Measurements from ENCODE around the gene TERB1. TPM values are rescaled to one million over a fixed set of nuclear protein-coding genes. Genes with fewer than 3 reads are reported as not detected.

TERB1 gene
- under 1 TPM in 2 of 5 donors, not detected in 3; 0.10 to 0.12 TPM for total RNA-seq
- total RNA-seq (2013) = 0.07 TPM
- total RNA-seq = 0 to 0.68 (median 0.31) reads per million in 29 experiments

- H3K36me3 Mint-ChIP-seq = peaks cover 35% of the 10 kb centered on the region
- no peak for ATAC-seq (replicated peaks in 1 of 4)
- DNase-seq = no peak
- H3K4me3 Mint-ChIP-seq = no peak within 1 kb of the TSS
- no peak within 1 kb of the TSS for H3K27ac Mint-ChIP-seq
- H3K27me3 Mint-ChIP-seq = no peaks in the 10 kb centered on the region
- H3K27ac ChIP-seq (ENCODE audit: low read length) = no peak within 1 kb of the TSS
- POLR2A ChIA-PET = no interaction called here
- H3K9me3 ChIP-seq = no peaks in the 10 kb centered on the region
- CTCF ChIA-PET = no interaction called here
- no peaks in the 10 kb centered on the region for H3K9me3 Mint-ChIP-seq
- H3K4me3 ChIP-seq (ENCODE audit: control insufficient read depth in 1 of 2, extremely low read depth in 1 of 2, low read length in 1 of 2) = no peak within 1 kb of the TSS
- H3K4me1 ChIP-seq (ENCODE audit: control insufficient read depth in 1 of 2, extremely low read depth in 1 of 2, insufficient read depth in 2 of 2, low read length in 2 of 2) = no peaks in the 10 kb centered on the region
- no peaks in the 10 kb centered on the region for H3K4me1 Mint-ChIP-seq
- H3K36me3 ChIP-seq (ENCODE audit: control insufficient read depth in 2 of 2, extremely low read depth in 1 of 2, insufficient read depth in 1 of 2, low read length in 1 of 2) = peaks cover 18 to 36% of the 10 kb centered on the region in 2 donors
- H3K27me3 ChIP-seq (replicated peaks in 1 of 2; ENCODE audit: control insufficient read depth in 2 of 2, extremely low read depth in 1 of 2, insufficient read depth in 2 of 2, low read length in 1 of 2) = no peaks in the 10 kb centered on the region
- 97% methylated on average over 56 of the region's 56 CpGs for WGBS (ENCODE audit: insufficient coverage)
Measured at GRCh38 chr16:66801320-66802105, at the start of gene TERB1. Gene TERB1 (minus strand): TSS chr16:66801584. CDS start chr16:66796798, 4,786 bp downstream.

GRCh38 chr16:66850115-66850815 lies 48.9 kb upstream of the TERB1 start:
- ChIA-PET CTCF (no interaction called here), POLR2A (interaction anchor here in 1 of 2 donors (0.5 kb wide), 1 partner anchor 24 kb away, joined by 4 read pairs; no protein-coding TSS in a partner anchor)
- Histone ChIP-seq H3K27ac (ENCODE audit: low read length) (no peak overlapping the region), H3K4me3 (ENCODE audit: control insufficient read depth in 1 of 2, extremely low read depth in 1 of 2, low read length in 1 of 2) (no peak overlapping the region), H3K27me3 (replicated peaks in 1 of 2; ENCODE audit: control insufficient read depth in 2 of 2, extremely low read depth in 1 of 2, insufficient read depth in 2 of 2, low read length in 1 of 2) (peaks cover 2 to 20% of the 10 kb centered on the region in 2 experiments), H3K9me3 (no peaks in the 10 kb centered on the region), H3K36me3 (ENCODE audit: control insufficient read depth in 2 of 2, extremely low read depth in 1 of 2, insufficient read depth in 1 of 2, low read length in 1 of 2) (no peaks in the 10 kb centered on the region), H3K4me1 (ENCODE audit: control insufficient read depth in 1 of 2, extremely low read depth in 1 of 2, insufficient read depth in 2 of 2, low read length in 2 of 2) (no peaks in the 10 kb centered on the region)
- Mint-ChIP-seq H3K4me3 (no peak overlapping the region), H3K4me1 (peaks cover 0 to 2% (median 0%) of the 10 kb centered on the region in 3 donors), H3K36me3 (no peaks in the 10 kb centered on the region), H3K27ac (no peak overlapping the region), H3K27me3 (peaks cover 13 to 23% of the 10 kb centered on the region in 2 donors), H3K9me3 (no peaks in the 10 kb centered on the region)
- DNase-seq (no peak), ATAC-seq (replicated peaks in 1 of 4) (no peak)
- 97% methylated on average over 4 of the region's 14 CpGs for WGBS (ENCODE audit: insufficient coverage)

GRCh38 chr16:66849549-66849948 lies 48.2 kb upstream of the TERB1 start:
- peaks cover 0 to 3% of the 10 kb centered on the region in 2 experiments for H3K4me1 ChIP-seq (ENCODE audit: control insufficient read depth in 1 of 2, extremely low read depth in 1 of 2, insufficient read depth in 2 of 2, low read length in 2 of 2)
- DNase-seq (no peak), ATAC-seq (replicated peaks in 1 of 4) (no peak)
- WGBS (ENCODE audit: insufficient coverage) = 100% methylated on average over 1 of the region's 4 CpGs
- Mint-ChIP-seq H3K27me3 (peaks cover 16 to 27% of the 10 kb centered on the region in 2 donors), H3K27ac (no peak overlapping the region), H3K9me3 (no peaks in the 10 kb centered on the region), H3K4me3 (no peak overlapping the region), H3K36me3 (no peaks in the 10 kb centered on the region), H3K4me1 (peaks cover 0 to 2% (median 2%) of the 10 kb centered on the region in 3 donors)
- H3K27ac ChIP-seq (ENCODE audit: low read length) = no peak overlapping the region
- H3K27me3 ChIP-seq (replicated peaks in 1 of 2; ENCODE audit: control insufficient read depth in 2 of 2, extremely low read depth in 1 of 2, insufficient read depth in 2 of 2, low read length in 1 of 2) = peaks cover 2 to 27% of the 10 kb centered on the region in 2 experiments
- POLR2A ChIA-PET = interaction anchor here in 1 of 2 donors (0.5 kb wide), 1 partner anchor 25 kb away, joined by 4 read pairs; no protein-coding TSS in a partner anchor
- CTCF ChIA-PET = interaction anchor here in 1 of 2 donors (1.4 kb wide), 1 partner anchor 19 kb away, joined by 3 read pairs; the partner anchor contains the start of gene NAE1
- H3K9me3 ChIP-seq = no peaks in the 10 kb centered on the region
- no peaks in the 10 kb centered on the region for H3K36me3 ChIP-seq (ENCODE audit: control insufficient read depth in 2 of 2, extremely low read depth in 1 of 2, insufficient read depth in 1 of 2, low read length in 1 of 2)
- no peak overlapping the region for H3K4me3 ChIP-seq (ENCODE audit: control insufficient read depth in 1 of 2, extremely low read depth in 1 of 2, low read length in 1 of 2)

- Mint-ChIP-seq H3K4me3 (no peak overlapping the region), H3K36me3 (no peaks in the 10 kb centered on the region), H3K27me3 (peaks cover 17 to 28% of the 10 kb centered on the region in 2 donors), H3K27ac (no peak overlapping the region), H3K9me3 (no peaks in the 10 kb centered on the region), H3K4me1 (peaks cover 2% of the 10 kb centered on the region in 3 donors)
- Histone ChIP-seq H3K36me3 (ENCODE audit: control insufficient read depth in 2 of 2, extremely low read depth in 1 of 2, insufficient read depth in 1 of 2, low read length in 1 of 2) (no peaks in the 10 kb centered on the region), H3K4me3 (ENCODE audit: control insufficient read depth in 1 of 2, extremely low read depth in 1 of 2, low read length in 1 of 2) (no peak overlapping the region), H3K4me1 (ENCODE audit: control insufficient read depth in 1 of 2, extremely low read depth in 1 of 2, insufficient read depth in 2 of 2, low read length in 2 of 2) (peaks cover 0 to 6% of the 10 kb centered on the region in 2 experiments), H3K9me3 (no peaks in the 10 kb centered on the region), H3K27ac (ENCODE audit: low read length) (no peak overlapping the region), H3K27me3 (replicated peaks in 1 of 2; ENCODE audit: control insufficient read depth in 2 of 2, extremely low read depth in 1 of 2, insufficient read depth in 2 of 2, low read length in 1 of 2) (peaks cover 2 to 32% of the 10 kb centered on the region in 2 experiments)
- ChIA-PET CTCF (interaction anchor here in 1 of 2 donors (1.4 kb wide), 1 partner anchor 19 kb away, joined by 3 read pairs; the partner anchor contains the start of gene NAE1), POLR2A (no interaction called here)
- 83% methylated on average over 2 of the region's 2 CpGs for WGBS (ENCODE audit: insufficient coverage)
- DNase-seq (no peak), ATAC-seq (replicated peaks in 1 of 4) (no peak)
Measured at GRCh38 chr16:66849021-66849420, 47.6 kb upstream of the TERB1 start.

GRCh38 chr16:66848172-66848571 lies 46.8 kb upstream of the TERB1 start:
- Histone ChIP-seq H3K27ac (ENCODE audit: low read length) (no peak overlapping the region), H3K27me3 (replicated peaks in 1 of 2; ENCODE audit: control insufficient read depth in 2 of 2, extremely low read depth in 1 of 2, insufficient read depth in 2 of 2, low read length in 1 of 2) (peaks cover 2 to 41% of the 10 kb centered on the region in 2 experiments), H3K9me3 (no peaks in the 10 kb centered on the region), H3K36me3 (ENCODE audit: control insufficient read depth in 2 of 2, extremely low read depth in 1 of 2, insufficient read depth in 1 of 2, low read length in 1 of 2) (no peaks in the 10 kb centered on the region), H3K4me3 (ENCODE audit: control insufficient read depth in 1 of 2, extremely low read depth in 1 of 2, low read length in 1 of 2) (no peak overlapping the region), H3K4me1 (ENCODE audit: control insufficient read depth in 1 of 2, extremely low read depth in 1 of 2, insufficient read depth in 2 of 2, low read length in 2 of 2) (peaks cover 0 to 6% of the 10 kb centered on the region in 2 experiments)
- Mint-ChIP-seq H3K36me3 (no peaks in the 10 kb centered on the region), H3K27me3 (peaks cover 26 to 36% of the 10 kb centered on the region in 2 donors), H3K4me1 (peaks cover 5 to 10% (median 6%) of the 10 kb centered on the region in 3 donors), H3K9me3 (no peaks in the 10 kb centered on the region), H3K27ac (no peak overlapping the region), H3K4me3 (no peak overlapping the region)
- ChIA-PET POLR2A (no interaction called here), CTCF (interaction anchor here in 1 of 2 donors (1.4 kb wide), 1 partner anchor 18 kb away, joined by 3 read pairs; the partner anchor contains the start of gene NAE1)
- ATAC-seq (replicated peaks in 1 of 4) (no peak), DNase-seq (no peak)
- no CpG with 5 or more reads among the region's 2 CpGs for WGBS (ENCODE audit: insufficient coverage)

GRCh38 chr16:66847533-66848067 lies 46.2 kb upstream of the TERB1 start:
- DNase-seq (no peak), ATAC-seq (replicated peaks in 1 of 4) (no peak)
- Histone ChIP-seq H3K36me3 (ENCODE audit: control insufficient read depth in 2 of 2, extremely low read depth in 1 of 2, insufficient read depth in 1 of 2, low read length in 1 of 2) (no peaks in the 10 kb centered on the region), H3K4me1 (ENCODE audit: control insufficient read depth in 1 of 2, extremely low read depth in 1 of 2, insufficient read depth in 2 of 2, low read length in 2 of 2) (peaks cover 0 to 6% of the 10 kb centered on the region in 2 experiments), H3K4me3 (ENCODE audit: control insufficient read depth in 1 of 2, extremely low read depth in 1 of 2, low read length in 1 of 2) (no peak overlapping the region), H3K27ac (ENCODE audit: low read length) (no peak overlapping the region), H3K9me3 (no peaks in the 10 kb centered on the region), H3K27me3 (replicated peaks in 1 of 2; ENCODE audit: control insufficient read depth in 2 of 2, extremely low read depth in 1 of 2, insufficient read depth in 2 of 2, low read length in 1 of 2) (peaks cover 2 to 47% of the 10 kb centered on the region in 2 experiments)
- CTCF ChIA-PET = interaction anchor here in 1 of 2 donors (1.4 kb wide), 1 partner anchor 17 kb away, joined by 4 read pairs; the partner anchor contains the start of gene NAE1
- Mint-ChIP-seq H3K4me1 (peaks cover 5 to 10% (median 6%) of the 10 kb centered on the region in 3 donors), H3K4me3 (no peak overlapping the region), H3K27ac (no peak overlapping the region), H3K9me3 (no peaks in the 10 kb centered on the region), H3K36me3 (no peaks in the 10 kb centered on the region), H3K27me3 (peaks cover 31 to 42% of the 10 kb centered on the region in 2 donors)
- 33% methylated on average over 1 of the region's 6 CpGs for WGBS (ENCODE audit: insufficient coverage)
- POLR2A ChIA-PET = no interaction called here
